NCI-H2081 (cell line): ENCODE measurements around the gene VSTM2L.

ENCODE experiments used
- DNase-seq, 2 experiments: peaks; one replicate each; lab custom pipeline; 2025; lab: John Stamatoyannopoulos, UW

The VSTM2L gene

DNA sequence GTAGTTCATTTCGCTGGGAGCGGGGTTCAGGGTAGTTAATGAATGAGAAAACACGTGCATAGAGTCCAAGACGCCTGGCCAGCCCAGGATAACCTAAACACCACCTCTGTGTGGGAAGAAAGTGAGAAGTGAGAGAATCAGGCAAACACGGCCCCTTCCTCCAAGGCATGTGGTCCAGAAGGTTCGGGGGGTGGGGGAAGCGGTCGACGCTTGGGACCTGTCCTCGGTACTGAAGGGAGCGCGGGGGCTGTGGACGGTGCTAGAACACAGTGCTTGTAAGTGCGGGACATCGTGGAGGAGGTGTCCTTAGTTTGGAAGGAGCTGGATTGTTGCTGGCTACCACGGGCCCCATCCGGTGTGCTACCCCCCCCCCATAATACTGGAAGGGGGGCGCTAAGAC is 1.7 kb upstream of the VSTM2L start:
- no peak for DNase-seq

DNA sequence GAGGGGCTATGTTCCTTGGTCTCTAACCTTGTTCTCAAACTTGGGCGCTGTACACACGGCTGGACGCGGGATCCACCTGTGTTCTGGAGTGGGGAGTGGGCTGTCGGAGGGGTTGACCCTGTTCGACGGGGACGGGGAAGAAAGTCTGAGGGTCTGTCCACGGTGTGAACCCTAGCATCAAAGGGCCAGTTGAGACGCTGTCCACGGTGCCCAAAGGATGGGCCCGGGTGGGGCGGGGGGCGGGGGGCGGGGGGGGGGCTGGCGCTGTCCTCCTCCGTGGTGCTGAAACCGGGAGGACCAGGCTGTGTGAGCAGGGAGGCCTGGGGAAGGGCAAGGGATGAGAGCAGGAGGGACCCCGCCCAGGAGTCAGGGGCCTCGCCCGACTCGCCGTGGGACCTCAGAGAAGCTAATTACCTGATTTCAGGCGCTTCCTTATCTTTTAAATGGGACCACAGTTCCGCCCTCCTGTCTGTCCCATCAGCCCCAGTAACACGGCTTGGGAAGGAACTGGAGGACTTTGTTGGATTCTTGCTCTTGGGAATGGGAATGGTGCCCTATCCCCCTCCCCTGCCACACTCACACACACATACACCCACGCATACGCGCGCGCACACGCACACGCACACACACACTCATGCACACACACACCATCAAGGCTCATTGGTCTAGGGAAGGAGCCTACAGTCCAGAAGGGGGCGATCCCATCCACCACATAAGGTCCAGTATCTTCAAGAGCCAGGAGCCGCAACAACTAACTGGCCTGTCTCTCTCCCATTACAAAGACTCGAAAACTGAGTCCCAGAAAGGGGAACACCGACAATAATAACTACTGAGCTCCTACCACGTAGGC is 1.0 kb upstream of the VSTM2L start:
- peak; percentile 47 to 49 for DNase-seq

DNA sequence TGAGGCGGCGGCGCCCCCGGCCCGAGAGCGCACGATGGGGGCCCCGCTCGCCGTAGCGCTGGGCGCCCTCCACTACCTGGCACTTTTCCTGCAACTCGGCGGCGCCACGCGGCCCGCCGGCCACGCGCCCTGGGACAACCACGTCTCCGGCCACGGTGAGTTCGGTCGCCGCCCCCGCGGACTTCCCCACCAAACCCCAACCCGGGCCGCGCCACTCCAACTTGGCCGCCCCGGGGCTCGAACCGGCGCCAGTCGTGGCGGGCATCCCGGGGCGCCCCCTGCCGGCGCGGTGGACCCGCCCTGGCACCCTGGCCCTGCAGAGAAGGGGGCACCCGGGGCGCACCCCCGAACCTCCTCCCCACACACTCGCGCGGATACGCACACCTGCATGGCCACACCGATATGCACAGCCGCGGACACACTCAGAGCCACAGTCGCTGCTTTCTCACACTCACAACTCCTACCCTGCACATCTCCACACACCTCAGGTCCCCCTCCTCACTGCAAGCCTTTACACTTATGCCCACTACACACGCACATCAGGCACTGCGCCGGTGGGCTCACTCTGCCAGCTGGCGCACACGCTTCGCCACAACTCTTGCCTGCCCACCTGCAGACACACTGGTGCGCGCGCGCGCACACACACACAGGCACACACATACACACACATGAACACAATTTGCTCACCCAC is 535 bp downstream of the VSTM2L start:
- DNase-seq, result no peak

DNA sequence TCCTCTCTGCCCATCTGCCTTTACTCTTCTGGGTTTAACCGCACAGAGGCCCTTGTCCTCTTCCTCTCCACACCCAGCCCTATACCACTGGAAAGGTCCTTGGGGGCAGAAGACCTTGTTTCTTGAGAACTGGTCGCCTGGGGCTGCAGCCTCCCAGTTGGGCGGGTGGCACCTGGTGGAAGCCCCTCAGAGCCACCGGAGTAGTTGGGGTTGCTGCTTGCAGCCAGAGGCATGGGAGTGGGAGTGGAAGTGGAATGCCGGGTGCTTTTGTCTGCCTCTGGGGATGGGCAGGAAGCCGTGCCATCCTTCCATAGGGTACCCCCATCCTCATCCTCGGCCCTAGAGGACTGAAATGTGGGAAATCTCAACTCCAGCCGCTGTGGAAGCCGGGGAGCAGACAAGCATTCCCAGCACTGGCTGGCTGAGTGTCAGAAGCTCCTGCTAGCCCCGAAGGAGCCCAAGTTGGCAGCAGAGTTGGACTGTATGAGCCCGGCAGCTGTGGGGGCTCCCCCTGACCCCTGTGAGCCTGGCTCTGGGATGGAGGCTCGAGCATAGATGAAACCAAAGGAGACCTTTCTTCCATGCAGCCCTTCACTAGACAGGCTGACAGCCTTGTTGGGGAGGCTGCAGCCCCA is 1.2 kb downstream of the VSTM2L start:
- DNase-seq, result no peak

DNA sequence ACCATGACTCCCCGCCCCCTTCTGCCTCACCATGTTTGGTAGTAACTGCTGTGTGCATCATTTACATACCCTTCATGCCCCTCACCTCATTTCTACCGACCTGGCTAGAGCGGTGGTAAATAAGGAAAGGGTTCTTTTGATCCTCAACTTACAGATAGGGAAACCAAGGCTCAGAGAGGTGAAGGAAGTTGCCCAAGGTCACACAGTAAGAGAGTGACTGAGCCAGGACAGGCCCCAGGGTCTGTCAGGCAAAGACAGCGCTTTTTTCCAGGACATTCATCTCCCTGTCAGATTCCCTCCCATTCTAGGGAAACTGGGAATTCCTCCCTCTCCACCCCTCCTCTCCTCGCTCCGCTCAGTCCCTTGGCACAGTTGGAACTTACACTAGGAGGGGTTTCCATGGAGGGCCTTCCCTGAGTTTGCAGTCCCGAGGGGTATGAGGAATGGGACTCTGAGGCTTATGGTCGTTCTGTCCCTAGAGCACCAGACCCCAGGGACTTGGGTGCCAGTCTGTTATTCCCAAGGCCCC is 2.0 kb downstream of the VSTM2L start:
- DNase-seq, result no peak

DNA sequence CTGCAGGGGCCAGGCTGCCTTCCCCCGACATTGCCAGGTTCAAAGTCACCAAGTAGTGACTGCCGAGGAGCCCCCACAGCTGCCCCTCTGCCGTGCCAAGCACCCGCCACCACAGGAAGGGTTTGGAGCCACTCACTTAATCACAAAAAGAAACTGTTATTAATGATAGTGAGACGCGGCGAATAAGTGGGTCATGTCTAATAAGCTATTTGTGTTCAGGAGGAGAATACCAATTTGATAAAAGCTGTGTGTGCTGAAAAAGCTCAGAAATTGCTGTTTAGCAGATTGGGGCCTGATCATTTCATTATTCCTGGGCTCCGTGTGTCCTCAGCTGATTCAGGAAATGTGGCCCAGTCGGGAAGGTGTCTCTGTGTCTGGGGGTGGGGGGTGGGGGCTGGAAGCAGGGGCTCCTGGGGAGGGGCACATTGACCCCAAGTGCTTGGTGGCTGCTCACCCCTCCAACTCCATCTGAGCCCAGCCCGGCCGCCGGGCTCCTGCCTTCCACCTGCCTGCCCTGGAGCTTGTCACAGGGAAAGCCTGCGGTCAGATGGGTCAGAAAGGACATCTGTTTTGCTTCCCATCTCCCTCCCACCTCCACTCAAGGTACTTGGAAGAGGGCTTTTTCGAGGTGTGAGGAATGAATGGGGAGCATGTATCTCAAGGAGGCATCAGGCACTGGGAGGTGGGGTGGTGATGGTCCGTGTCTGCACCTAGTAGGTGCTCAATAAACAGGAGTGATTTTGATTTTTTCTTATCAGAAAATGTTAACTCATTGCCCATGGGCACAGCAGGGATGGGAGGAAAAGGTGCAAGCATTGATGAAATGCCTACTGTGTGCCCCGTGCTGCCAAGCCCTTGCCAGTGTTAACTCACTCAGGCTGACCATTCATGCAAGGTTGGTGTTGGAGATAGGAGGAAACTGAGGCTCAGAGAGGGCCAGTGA is 3.0 kb downstream of the VSTM2L start:
- no peak for DNase-seq

DNA sequence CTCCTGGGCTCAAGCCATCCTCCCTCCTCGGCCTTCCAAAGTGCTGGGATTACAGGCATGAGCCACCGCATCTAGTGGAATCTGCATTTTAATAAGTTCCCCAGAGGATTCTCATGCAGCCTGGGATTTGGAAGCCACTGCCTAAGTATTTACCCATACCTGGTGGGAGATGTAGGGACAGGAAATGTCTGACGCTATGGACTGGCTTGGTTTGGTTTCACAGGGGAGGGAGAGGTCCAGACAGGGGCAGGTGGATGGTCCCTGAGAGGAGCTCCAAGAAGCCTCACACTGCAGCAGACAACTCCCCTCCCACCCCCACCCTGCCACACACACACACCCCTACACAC is 4.4 kb downstream of the VSTM2L start:
- DNase-seq, result no peak

DNA sequence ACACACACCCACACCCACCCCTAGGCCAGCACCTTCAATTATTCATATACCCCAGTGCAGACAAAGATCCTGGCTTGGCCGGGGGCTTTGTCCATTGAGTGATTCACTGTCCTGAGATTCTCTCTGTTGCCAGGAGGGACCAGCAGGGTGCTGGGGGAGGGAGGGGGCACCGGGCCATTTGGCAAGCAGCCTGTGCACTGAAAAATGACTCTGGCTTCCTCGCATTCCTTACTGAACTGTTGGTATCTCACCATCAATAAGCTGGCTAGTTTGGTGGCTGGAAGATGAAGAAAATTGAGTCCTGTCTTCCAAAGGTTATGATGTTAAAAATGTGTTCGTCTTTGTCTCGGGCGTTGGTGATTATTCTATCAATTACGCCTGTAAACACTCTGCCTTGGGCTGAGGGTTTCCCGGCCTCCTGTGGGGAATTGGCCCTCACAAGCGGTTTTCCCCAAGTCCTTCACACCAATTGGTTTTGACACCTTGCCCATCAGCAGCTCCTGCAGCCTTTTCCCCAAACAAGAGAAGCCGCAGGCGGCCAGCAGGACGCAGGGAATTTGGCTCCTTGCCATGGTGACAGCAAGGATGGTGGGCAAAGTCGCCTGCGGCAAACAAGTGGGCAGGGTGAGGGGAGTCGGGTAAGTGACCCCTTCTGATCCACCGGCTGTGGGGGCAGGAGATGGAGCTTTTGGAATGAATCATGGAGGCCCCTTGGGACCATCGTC is 4.9 kb downstream of the VSTM2L start:
- DNase-seq, result peak; percentile 68 to 83

DNA sequence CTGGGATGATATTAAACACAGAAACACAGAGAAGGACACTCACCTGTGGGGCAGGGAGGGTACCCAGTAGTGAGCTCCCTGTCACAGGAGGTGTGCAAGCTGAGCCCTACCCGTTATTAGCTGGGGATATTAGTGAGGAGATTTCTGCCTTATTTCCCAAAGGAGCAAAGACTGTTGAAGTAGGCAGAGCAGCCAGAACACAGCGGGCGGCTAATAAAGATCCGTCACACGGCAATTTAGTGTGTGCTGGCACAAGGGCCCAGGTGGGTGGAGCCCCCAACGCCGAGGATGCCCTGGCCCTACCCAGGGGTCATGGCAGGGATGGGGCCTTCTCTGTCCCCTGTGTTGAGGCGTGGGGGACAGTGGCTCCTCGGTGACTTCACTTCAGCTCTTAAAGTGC is 8.3 kb downstream of the VSTM2L start:
- no peak for DNase-seq

DNA sequence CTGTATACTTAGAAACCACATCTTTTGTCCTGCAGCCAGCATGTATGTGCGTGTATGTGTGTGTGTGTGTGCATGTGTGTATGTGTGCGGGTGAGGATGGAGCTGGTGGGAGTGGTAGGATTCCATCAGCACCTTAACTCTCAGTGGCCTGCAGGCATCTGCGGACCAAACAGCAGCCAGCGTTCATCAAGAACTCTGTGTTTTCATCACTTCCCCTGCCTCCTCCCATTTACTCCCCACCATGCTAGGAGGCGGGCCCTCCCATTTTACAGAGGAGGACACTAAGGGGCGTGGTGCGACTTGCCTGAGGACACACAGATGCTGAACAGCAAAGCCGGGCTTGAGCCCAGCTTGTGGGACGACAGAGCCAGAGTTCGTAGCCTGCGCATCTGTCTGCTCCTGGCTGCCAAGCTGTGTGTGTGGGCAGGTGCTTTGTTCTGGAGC is 8.9 kb downstream of the VSTM2L start:
- DNase-seq, result peak; percentile 56 to 72

DNA sequence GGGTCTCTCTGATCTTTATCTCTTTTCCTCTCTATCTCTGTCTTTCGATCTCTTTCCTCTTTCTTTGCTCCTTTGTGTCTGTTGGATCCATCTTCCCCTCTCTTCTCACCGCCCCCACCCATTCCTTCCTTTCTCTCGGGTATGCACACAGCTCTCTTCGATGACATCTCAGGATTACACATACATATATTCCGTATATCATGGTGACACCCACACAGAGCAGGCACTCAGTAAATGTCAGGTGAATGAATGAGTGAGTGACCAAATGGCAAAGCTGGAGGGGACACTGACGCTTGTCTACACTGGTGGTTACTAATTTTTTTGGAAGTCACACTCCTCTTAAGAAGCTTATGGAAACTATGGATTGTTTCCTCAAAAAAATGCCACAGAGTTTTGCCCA is 9.9 kb downstream of the VSTM2L start:
- DNase-seq, result no peak

DNA sequence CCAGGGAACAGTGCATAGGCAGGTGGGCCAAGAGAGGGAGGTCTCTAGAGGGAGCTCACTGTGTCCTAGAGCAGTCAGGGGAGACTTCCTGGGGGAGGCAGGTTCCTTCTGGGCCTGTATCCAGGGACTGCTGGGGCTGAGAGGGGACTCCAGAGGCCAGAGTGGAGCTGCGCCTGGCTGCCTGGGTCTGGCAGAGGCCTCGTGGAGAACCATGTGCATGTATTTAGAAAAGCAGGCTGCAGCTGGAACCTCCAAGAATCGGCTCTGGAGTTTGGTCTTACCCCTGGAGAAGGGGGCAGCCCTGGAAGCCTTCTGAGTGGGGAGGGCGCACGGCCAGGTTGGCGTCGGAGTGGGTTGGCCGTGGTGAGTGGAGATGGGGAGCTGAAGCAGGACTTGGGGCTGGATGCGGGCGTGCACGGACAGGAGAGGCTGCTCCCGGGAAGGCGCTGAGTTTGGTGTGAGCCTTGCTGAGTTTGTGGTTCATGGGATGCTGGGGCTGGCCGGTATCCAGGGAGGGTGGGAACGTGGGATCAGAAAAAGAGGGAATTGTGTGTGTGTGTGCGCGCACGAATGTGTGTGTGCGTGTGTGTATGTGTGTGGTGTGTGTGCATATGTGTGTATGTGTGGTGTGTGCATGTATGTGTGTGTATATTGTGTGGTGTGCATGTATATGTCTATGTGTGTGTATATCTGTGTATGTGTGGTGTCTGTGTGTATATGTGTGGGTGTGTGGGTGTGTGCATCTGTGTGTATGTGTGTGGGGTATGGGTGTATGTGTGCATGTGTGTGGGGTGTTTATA is 10.8 kb downstream of the VSTM2L start:
- DNase-seq, result no peak

DNA sequence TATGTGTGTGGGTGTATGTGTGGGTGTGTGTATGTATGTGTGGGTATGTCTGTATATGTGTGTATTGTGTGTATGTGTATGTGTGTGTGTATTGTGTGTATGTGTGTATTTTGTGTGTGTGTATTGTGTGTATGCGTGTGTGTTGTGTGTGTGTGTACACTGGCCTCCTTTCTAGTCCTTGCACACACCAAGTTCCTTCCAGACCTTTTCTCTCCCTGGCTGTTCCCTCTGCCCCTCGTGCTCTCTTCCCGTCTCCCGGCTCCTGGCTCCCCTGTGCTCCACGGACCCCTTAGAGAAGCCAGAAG is 11.4 kb downstream of the VSTM2L start:
- DNase-seq, result no peak

DNA sequence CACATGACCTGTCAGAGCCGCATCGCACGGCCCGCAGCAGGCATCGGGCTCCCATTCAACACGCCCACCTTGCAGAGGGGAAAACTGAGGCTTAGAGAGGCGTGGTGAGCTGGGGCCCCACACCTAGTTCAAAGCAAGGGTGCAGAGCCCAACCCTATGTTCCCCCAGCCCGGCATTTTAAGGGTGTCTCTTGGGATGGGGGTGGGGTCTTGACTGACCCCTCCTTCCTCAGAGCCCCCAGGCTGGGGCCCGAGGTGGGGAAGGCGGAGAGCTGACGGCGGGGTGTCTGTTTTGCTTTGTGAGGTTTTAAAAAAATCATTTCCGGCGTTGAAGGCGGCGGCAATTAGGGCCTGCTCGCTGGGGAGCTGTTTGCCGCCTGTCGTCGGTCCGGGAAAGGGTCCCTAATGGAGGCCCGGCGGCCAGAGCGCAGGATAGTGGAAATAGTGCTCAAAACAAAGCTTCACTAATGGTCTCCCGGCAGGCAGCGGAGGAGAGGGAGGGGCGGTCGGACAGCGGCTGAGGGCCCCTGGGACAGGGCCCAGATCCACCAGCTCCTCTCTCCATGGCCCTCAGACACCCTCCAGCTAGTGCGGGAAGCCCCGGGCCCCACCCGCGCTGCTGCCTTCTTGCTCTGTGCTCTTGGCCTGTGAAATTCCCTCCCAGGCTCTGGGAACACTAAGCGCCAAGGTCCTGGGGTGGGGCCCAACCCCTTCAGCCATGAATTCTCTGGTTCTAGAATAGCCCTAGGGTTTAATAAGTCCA is 11.9 kb downstream of the VSTM2L start:
- DNase-seq, result peak; percentile 23 to 54

DNA sequence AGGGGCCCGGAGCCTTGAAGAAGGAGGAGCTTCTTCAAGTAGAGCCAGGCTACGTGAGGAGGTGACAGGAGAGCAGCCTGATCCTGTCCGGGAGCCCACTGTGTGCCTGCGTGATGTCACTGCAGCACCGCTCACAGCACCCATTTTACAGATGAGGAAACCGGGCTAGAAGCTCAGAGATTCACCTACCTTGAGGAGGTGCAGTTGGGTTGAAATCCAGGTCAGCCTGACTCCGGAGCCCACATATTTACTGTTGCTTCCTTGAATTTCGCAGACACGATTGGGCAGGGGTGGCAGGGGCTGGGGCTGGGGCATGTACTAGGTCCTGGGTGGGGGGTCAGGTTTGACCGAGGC is 12.5 kb downstream of the VSTM2L start:
- DNase-seq, result no peak

DNA sequence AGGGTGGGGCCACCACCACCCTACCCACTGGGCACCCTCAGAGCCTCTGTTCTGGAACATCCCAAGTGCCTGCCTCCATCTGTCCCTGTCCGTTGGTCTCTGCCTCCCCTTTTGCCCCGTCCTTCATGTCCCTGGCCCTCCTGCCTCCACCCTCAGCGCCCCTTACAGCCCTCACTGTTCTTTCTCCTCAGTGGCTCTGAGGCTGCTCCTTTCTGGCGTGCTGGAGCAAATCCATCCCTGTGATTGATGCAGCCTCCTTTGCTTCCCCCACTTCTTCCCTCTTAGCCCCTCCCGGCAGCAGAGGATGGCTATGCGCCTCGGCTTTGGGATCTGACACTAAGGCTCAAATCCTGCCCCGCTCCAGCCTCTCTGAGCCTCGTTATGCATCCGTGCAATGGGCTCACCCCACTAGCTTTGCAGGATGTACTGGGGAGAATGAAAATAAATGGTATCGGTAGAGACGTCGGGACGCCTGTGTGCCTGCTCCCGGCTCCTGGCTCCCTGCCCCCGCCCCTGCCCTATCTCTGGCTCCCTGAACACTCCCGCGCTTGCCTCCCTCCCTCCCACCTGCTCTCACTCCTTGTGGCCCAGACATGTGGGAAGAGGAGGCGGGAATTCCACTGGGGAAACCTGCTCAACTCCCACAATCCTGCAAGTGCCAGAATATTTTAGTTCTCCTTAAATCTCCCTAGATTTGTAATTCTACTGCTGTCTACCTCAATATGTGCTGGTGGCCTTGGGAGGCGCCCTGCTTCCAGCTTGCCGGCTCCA is 13.1 kb downstream of the VSTM2L start:
- DNase-seq, result no peak

DNA sequence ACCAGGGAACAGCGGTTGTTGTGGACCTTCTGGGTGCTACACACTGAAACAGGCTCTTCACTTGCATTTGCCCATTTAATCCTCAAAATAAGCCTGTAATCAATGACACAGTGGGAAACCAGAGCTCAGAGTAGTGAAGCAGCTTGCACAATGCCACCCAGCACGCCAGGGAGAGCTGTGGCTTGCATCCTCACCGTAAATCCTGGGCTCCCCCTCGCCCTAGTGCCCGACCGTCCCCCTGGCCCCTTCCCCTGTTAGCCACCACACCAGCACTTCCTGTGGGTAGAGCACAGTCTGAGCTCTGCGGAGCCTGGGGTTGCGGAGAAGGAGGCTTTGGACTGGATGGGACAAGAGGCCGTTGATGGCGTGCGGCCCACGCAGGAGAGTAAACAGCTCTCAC is 14.5 kb downstream of the VSTM2L start:
- no peak for DNase-seq

DNA sequence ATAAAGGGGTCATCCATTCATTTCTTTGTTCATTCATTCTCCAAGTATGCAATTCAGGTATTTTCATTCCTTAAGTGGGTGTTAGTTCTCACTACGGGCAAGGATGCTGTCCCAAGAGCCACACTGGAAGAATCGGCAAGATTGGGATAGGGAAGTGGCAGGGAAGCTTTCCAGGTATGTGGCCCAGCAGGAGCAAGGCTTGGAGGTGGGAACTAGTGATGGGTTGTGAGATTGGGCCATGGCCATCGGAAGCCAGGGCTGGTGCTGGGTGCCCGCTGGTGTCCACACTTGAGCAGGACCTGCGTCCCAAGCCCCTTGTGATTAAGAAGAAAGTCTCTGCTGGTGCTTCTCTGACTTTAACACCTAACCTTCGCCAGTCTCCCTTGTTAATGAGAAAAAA is 15.1 kb downstream of the VSTM2L start:
- DNase-seq, result no peak
